ENCODE results near the gene ANO7.

Gene ANO7

DNA sequence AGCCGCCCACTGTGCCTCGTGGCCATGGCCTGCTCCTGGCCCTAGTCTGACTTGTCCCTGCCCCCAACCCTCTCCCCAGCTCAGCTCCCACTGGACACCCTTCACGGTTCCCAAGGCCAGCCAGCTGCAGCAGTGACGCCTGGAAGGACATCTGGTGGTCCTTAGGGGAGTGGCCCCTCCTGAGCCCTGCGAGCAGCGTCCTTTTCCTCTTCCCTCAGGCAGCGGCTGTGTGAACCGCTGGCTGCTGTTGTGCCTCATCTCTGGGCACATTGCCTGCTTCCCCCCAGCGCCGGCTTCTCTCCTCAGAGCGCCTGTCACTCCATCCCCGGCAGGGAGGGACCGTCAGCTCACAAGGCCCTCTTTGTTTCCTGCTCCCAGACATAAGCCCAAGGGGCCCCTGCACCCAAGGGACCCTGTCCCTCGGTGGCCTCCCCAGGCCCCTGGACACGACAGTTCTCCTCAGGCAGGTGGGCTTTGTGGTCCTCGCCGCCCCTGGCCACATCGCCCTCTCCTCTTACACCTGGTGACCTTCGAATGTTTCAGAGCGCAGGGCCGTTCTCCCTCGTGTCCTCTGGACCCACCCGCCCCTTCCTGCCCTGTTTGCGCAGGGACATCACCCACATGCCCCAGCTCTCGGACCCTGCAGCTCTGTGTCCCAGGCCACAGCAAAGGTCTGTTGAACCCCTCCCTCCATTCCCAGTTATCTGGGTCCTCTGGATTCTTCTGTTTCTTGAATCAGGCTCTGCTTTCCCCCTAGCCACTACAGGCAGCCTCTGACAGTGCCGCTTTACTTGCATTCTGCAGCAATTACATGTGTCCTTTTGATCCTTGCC is 35.8 kb downstream of the ANO7 start:
- in situ Hi-C loops (cut with HindIII; ENCODE audit: low sequenced_read_pairs) = no loop called here
- peak; percentile 51 for DNase-seq (ENCODE audit: low read depth, low spot score)
- peak; percentile 12 for TF ChIP-seq CTCF (IDR thresholded peaks at IDR 0.05; ENCODE audit: low read depth, low read length)
- H3K4me3 ChIP-seq (ENCODE audit: low read depth, low read length) = no peak overlapping the region

DNA sequence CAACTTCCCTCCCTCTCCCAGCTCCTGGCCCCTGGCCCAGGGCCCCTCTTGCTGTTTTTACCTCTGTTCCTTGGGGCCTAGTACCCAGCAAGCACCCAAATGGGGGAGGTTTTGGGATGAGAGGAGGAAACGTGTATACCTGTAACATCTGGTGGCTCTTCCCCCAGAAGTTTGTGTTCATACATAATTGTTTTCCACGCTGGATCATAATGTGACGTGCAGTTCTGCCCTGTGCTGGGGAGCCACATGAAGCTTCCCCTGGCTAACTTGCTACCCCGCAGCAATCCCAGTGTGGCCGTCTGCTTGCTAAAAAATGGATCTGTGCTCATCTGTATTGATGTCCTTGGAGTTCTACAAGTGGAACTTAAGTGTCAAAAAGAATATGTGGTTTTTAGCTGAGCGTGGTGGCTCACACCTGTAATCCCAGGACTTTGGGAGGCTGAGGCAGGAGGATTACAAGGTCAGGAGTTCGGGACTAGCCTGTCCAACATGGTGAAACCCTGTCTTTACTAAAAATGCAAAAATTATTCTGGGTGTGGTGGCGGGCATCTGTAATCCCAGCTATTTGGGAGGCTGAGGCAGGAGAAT is 36.5 kb downstream of the ANO7 start:
- no peak for DNase-seq (ENCODE audit: low read depth, low spot score)
- no peak for TF ChIP-seq CTCF (IDR thresholded peaks at IDR 0.05; ENCODE audit: low read depth, low read length)

GRCh38 chr2:241225545-241225944 is 37.1 kb downstream of the ANO7 start:
- TF ChIP-seq CTCF (IDR thresholded peaks at IDR 0.05; ENCODE audit: low read depth, low read length) = no peak
- no peak overlapping the region for H3K4me3 ChIP-seq (ENCODE audit: low read depth, low read length)
- no peak for DNase-seq (ENCODE audit: low read depth, low spot score)
- in situ Hi-C loops (cut with HindIII; ENCODE audit: low sequenced_read_pairs) = no loop called here

More for the DNA sequence above, 36.5 kb downstream of the ANO7 start:
- H3K4me3 ChIP-seq (ENCODE audit: low read depth, low read length) = no peak overlapping the region
- in situ Hi-C loops (cut with HindIII; ENCODE audit: low sequenced_read_pairs) = no loop called here

GRCh38 chr2:241225983-241226382 is 37.5 kb downstream of the ANO7 start:
- TF ChIP-seq CTCF (IDR thresholded peaks at IDR 0.05; ENCODE audit: low read depth, low read length) = no peak
- H3K4me3 ChIP-seq (ENCODE audit: low read depth, low read length) = no peak overlapping the region
- DNase-seq (ENCODE audit: low read depth, low spot score) = no peak
- in situ Hi-C loops (cut with HindIII; ENCODE audit: low sequenced_read_pairs) = no loop called here

DNA sequence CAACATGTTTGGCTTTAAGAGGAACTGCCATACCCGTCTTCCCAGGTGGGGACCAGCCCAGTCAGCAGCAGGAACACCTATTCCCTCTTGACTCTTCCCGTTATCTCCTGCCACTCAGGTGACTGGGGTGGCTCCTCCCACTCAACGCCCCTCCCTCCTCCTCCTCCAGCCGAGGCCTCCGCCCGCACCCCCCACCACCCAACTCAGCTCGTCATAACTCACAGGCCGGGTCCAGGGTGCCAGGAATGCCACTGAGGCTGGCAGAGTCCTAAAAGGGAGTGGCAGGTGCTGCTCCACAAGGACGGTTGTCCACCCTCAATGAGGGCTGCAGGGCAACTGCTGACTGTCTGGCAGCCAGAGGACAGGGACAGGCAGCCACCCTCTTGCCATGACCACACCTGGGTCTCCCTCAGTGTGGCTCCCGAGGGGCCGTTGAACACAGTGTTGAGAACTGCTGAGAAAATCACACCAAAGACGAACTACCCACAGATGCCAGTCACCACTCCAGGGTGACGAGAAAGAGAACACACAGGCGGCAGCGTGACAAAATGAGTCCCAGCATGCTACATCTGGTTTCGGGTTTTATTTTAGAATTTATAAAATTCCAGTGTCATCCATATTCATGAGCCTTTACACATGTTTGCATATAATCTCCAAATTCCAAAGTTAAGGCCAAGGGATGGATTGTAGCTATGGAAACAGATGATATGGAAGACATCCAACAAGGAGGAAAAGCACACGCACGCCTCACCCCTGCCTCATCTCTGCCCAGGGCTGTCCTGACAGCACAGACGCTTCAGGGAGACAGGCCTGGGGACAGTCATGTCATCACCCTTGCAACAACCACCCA is 38.5 kb downstream of the ANO7 start:
- no peak for TF ChIP-seq CTCF (IDR thresholded peaks at IDR 0.05; ENCODE audit: low read depth, low read length)
- in situ Hi-C loops (cut with HindIII; ENCODE audit: low sequenced_read_pairs) = no loop called here

GRCh38 chr2:241227594-241227993 is 39.1 kb downstream of the ANO7 start:
- no peak for TF ChIP-seq CTCF (IDR thresholded peaks at IDR 0.05; ENCODE audit: low read depth, low read length)
- H3K4me3 ChIP-seq (ENCODE audit: low read depth, low read length) = no peak overlapping the region
- DNase-seq (ENCODE audit: low read depth, low spot score) = no peak
- in situ Hi-C loops (cut with HindIII; ENCODE audit: low sequenced_read_pairs) = no loop called here

More for the DNA sequence above, 38.5 kb downstream of the ANO7 start:
- DNase-seq (ENCODE audit: low read depth, low spot score) = no peak
- H3K4me3 ChIP-seq (ENCODE audit: low read depth, low read length) = no peak overlapping the region

All from astrocyte of the spinal cord (primary cell).